NCI-H82 (cell line): ENCODE measurements around the gene GLE1.
"Not testable (repeated sequence)": the region's sequence is repeated elsewhere in the genome, so short reads cannot be mapped to it uniquely, and the experiment has no call there.

Experiments
- DNase-seq: peaks from one replicate; lab custom pipeline; 2025; lab: John Stamatoyannopoulos, UW

The GLE1 gene

DNA sequence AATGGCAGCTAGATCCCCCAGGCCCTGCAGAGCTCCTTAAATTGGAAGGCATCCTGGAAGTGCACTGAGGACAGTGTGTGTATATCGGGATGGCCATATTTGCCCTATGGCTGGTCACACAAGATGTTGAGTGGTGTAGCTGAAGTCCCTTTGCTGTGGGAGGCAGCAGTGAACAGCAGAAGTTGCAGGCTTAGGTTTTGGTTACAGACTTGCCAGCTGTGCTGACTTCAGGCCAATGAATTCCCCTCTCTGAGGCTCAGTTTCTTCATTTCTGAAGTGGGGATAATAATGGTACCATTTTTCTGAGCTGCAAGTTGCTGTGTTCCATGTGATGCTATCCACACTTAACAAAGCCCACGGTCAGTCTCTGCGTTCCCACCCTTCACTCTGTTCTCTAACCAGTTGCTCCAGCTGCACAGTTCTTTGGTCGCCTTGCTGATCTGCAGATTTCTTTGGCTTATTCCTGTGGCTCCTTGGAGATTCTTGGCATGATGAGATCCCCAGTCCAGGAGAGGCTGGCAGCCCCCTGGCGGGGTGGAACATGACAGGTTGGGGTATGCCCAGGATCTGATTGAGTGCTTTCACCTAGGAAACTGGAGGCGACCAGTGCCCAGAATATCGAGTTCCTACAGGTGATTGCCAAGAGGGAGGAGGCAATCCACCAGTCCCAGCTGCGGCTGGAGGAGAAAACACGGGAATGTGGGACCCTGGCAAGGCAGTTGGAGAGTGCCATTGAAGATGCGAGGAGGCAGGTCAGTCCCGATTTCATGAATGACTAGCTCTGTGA is 6.5 kb upstream of the GLE1 start:
- no peak for DNase-seq

GRCh38 chr9:128498911-128499310 is 5.6 kb upstream of the GLE1 start:
- no peak for DNase-seq

DNA sequence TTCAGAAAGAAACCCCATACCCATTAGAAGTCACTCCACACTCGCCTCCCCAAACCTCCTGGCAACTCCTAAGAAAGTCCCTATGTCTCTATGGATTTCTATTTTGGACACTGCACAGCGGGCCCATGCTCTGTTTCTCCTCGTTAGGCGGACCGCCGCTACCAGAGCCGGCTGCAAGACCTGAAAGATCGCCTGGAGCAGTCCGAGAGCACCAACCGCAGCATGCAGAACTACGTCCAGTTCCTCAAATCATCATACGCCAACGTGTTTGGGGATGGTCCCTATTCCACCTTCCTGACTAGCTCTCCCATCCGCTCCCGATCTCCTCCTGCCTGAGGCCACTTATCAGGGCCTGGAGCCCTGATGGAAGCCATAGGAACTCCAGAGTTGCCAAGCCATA is 4.6 kb upstream of the GLE1 start:
- DNase-seq: no peak

DNA sequence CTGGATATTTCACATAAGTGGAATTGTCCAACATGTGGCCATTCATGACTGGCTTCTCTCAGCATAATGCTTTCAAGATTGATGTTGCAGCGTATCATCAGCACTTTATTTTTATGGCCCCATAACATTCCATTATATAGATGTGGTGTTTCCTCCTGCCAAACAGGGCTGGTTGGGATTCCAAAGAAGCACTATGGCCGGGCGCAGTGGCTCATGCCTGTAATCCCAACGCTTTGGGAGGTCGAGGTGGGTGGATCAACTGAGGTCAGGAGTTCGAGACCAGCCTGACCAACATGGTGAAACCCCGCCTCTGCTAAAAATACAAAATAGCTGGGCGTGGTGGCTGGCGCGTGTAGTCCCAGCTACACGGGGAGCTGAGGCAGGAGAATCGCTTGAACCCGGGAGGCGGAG is 1.1 kb upstream of the GLE1 start:
- DNase-seq: not testable (repeated sequence)

DNA sequence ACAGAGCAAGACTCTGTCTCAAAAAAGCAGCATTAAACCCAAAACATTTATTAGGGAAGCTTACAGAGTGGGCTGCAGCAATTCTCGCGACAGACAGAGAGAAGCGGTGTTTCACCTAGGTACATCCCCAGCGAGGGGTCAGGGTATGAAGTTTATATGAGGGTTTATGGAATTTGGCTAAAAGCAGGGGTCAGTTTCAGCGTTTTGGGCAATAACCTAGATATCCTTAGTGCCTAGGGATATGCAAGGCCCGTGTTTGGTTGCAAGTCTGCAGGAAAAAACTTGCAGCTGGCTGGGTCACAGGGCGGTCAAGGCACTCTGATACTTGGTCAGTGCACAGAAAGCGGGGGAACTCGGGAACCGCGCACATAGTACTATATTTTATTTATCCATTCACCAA is 649 bp upstream of the GLE1 start:
- no peak for DNase-seq

DNA sequence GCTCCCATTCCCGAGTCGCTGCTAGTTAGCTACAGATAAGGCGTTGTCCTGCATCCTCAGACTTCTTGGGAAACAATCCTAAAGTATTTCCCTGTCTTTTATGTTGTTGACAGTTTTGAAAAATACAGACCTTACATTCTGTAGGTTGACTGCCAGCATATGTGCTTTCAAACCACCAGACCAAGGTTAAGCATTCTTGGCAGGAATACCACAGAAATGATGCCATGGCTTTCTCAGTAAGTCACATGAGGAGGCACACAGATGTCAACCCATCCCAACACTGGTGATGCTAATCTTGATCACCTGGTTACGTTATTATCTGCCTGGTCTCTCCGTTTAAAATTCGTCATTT is 871 bp downstream of the GLE1 start:
- DNase-seq: no peak

DNA sequence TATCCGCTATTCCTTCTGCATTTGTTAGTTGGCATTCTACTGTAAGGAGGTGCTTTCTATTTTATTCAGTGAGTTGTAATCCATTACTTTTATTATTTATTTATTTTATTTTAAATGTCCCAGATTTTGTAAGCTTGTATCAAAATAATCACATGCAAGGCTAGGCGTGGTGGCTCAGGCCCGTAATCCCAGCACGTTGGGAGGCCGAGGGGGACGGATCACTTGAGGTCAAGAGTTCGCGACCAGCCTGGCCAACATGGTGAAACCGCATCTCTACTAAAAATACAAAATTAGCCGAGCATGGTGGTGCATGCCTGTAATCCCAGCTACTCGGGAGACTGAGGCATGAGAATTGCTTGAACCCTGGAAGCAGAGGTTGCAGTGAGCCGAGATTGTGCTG is 1.4 kb downstream of the GLE1 start:
- DNase-seq: not testable (repeated sequence)

- DNase-seq: no peak
Measured at GRCh38 chr9:128512820-128513219, 8.3 kb downstream of the GLE1 start.

DNA sequence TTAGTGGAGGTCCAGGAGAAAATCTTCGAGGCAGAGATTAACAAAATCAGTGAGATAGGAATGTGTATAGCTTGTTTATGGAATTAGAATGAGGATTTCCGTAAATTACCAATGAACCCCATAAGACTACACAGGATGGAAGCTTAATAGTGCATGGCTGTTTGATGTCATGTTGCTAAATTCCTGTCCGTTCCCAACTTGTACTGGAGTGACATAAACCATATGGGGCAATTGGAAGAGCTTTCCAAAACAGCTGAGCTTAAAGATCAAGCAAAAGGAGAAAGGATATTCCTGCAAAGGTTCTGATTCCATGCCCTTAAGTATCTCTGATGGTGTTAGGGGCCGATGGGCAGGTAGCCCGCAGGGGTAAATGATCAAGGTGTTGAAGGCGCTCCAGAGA is 17.4 kb downstream of the GLE1 start:
- DNase-seq: no peak

DNA sequence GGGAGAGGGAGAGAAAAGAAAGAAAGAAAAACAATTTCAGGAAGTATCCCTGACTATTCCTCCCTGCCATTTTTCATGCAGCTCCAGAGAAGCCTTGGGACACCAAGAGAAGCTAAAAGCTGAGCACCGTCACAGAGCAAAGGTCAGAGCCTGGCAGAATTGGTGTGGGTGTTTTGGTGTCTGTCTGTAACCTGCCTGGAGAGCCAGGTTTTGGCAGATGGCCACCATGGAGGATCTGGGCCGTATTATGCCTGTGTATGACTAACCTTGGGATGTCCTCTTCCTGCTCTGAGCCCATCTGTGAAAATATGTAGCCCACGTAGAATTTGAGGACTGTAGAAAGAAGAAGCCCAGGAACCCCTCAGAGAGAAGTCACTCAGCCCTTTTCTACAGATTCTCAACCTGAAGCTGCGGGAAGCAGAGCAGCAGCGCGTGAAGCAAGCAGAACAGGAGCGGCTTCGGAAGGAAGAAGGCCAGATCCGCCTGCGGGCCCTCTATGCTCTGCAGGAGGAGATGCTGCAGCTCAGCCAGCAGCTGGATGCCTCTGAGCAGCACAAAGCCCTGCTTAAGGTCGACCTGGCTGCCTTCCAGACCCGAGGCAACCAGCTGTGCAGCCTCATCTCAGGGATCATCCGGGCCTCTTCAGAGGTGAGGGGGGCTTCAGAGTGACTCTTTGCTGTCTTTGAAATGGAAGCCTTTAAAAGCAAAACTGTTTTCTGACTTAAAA is 18.8 kb downstream of the GLE1 start:
- peak; percentile 96 for DNase-seq

DNA sequence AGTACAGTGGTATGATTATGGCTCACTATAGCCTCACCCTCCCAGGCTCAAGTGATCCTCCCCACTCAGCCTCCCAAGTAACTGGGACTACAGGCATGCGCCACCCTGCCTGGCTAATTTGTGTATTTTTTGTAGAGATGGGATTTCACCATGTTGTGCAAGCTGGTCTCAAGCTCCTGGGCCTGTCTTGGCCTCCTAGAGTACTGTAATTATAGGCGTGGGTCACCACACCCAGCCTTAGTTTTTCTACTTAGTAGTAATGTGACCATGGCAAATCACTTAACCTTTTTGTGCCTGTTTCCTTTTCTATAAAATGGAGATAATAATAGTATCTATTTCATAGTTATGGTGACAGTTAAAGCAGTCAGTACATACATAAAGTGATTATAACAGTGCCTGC is 22.2 kb downstream of the GLE1 start:
- no peak for DNase-seq

- no peak for DNase-seq
Measured at GRCh38 chr9:128528445-128529160, 24.1 kb downstream of the GLE1 start.

DNA sequence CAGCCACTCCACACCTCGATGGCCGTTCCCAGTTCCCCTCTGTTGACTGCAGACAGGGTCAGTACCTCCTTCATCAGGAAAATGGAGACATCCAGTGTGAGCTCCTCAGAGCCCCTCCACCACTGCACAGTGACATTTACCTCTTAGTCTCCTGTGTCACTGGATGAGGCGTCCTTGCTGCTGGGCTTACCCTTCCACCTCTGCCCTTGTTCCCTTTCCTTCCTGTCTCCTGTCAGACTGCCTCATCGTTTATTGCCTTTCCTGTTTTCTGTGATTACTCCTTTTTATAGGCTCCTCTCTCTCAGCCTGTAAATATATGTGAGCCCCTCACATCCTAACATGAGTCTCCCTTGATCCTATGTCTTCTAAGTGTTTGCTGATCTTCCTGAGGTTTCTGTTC is 24.7 kb downstream of the GLE1 start:
- DNase-seq: no peak

GRCh38 chr9:128532581-128532980 is 28.1 kb downstream of the GLE1 start:
- DNase-seq: no peak

DNA sequence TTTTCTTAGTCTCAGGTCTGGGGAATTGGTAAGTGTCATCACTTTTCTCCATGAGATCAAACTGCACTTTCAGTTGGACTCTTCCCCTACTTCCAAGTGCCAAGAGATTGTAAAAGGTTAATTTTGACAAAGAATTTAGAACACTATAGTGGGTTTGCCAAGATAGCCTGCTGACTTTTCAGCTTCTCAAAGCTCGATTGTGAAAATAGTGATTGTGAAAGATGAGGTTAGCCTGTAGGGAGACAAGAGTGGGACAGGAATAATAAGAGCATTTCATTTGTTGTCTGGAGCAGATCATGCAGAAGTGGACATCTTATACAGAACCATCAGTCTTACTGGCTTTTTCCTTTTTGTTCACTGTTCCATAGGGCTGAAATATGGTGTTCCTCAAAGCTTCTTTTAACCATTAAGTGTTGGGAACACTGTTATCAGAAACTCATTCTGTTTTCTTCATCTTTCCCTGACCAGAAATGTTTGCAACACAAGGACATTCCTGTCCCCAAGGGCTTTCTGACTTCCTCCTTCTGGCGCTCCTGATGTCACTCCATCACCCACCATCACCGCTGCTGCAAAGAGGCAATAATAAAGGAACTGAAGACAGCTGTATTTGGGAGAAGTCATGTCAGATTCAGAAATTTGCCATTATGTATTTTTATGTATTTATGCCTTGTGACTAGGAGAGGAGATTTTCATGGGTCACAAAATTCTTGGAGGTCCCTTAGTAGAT is 36.3 kb downstream of the GLE1 start:
- DNase-seq: no peak

GRCh38 chr9:128546504-128546903 is 42.0 kb downstream of the GLE1 start:
- DNase-seq: no peak

DNA sequence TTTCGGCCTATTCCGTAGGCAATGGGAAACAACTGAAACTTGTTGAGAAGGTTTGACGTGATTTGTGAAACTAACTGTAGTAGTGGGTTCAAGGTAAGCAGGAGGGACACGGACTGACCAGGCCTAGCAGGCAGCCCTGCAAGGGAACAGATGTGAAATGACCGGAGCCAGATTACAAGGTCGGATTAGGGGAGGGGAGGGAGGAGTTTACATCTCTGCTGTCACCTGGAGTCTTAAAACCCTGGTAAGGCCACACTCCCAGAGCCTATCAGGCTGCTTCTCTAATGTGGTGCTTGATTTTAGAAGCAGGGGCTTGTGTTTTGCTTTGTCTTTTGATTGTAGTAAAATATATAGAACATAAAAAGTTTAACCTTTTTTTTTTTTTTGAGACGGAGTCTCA is 44.4 kb downstream of the GLE1 start:
- DNase-seq: peak; percentile 92

DNA sequence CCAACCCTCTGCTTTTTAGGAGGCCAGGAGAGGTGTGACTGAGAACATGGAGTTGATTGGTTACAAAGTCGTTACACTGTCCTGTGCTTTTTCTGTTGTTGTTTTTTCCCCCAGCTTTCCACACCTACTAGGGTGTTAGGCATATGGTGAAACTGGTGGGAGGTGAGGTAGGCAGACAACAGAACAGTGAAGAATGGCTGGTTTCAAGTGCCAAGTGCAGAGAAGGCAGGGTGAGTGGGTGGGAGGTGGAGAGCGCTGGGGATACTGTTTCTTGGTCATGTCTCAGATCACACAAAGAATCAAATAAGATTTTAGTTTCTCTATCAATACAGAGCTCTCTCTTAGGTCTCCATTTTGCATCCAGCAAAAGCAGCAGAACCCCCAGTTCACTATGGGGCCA is 45.7 kb downstream of the GLE1 start:
- DNase-seq: no peak

DNA sequence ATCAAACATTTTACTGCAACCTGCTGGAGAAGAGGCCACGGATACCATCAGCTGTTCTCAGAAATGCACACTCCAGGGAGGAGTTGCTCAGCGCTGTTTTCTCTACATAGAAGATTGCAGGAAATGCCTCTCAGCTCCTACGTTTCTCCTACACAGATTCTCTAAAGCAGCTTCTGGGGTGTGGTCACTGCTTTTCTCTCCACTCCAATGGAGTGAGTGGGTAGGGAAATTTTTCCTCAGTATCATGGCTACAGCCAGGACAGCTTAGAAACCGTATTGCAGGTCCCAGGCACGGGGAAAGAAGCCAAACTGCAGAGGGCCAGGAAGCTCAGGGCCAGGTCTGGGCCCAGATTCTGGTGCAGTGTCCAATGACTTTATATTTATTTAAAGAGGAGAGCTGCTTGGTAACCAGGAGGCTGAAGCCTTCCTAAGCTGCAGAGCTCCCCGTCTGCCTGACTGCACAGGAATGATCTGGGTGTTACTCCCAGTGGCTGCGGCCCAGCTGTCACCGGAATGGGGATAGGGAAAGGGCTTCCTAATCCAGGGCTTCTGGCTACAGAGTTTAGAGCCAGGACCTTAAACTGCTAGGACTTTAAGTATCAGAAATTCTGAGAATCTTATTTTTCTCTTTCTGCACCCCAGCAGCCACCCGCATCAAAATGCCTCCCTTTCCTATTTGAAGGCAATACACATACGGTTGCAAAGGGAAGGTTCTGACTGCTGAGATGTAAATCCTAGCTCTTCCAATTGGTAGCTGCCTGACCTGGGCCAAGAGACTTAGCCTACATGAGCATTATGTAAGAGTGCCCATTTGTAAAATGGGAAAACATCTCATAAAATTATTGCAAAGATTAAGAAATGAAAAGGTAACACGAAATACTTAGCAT is 46.5 kb downstream of the GLE1 start:
- DNase-seq: peak; percentile 93

DNA sequence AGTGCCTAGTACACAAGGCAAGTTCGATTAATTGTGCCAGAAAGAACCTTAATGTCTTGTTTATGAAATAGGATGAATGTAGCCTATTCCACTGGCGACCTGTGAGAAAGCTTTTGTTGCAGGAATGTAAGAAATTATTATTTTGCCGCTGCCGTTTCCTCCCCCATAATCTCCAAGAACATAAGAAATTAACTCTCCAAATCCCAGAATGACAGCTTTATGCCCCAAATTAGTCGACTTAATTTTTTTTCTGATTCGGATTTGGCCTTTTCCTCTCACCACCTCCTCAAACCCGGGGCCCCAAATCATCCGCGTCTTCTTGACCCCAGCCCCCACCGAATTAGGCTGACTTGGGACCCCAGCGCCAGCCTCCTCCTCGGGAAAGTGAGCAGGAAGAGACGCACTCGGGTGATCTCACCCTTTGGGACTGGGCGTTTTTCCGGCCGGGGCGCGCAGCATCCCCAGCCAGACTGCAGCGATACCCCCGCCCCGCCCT is 47.2 kb downstream of the GLE1 start:
- DNase-seq: no peak

- peak; percentile 91 for DNase-seq
Measured at GRCh38 chr9:128552153-128552743, 47.7 kb downstream of the GLE1 start, which contains the start of gene SPTAN1. Gene SPTAN1, plus strand, starts transcription at chr9:128552587. Its CDS starts 14,154 bp downstream, at chr9:128566741.
